SU-DHL-6 (cell line): ENCODE results near the gene ANTXR1.

Experiments used
- H2AFZ ChIP-seq: fragments of 200-600 bp; sonication (generic); 2 replicates; pipeline ENCODE4 v1.6.1; 2014; ENCODE audit warnings: low read depth, mild to moderate bottlenecking, moderate library complexity, mixed read lengths, antibody characterized with exemption, low read length; ENCODE audit not compliant: severe bottlenecking
- H3F3A ChIP-seq: fragments of 200-600 bp; shearing (Covaris generic); 2 replicates; pipeline ENCODE4 v1.6.0; 2016; ENCODE audit warnings: antibody characterized with exemption, mild to moderate bottlenecking; ENCODE audit not compliant: insufficient read depth
- H3K27ac ChIP-seq: fragments of 200-600 bp; sonication (generic); 2 replicates; pipeline ENCODE4 v1.5.1; 2016; ENCODE audit warnings: low read depth, mild to moderate bottlenecking, low read length, moderate library complexity, mixed read lengths
- H3K27me3 ChIP-seq: fragments of 200-600 bp; sonication (generic), shearing (Covaris generic); 2 replicates; pipeline ENCODE4 v1.6.0; 2014; ENCODE audit warnings: mild to moderate bottlenecking, low read length
- H3K36me3 ChIP-seq: fragments of 200-600 bp; sonication (generic); 2 replicates; pipeline ENCODE4 v1.6.1; 2014; ENCODE audit warnings: mild to moderate bottlenecking, low read length, mixed read lengths
- H3K4me2 ChIP-seq: fragments of 300-600, 200-600 bp; shearing (Covaris generic), sonication (generic); 2 replicates; pipeline ENCODE4 v1.6.0; 2014; ENCODE audit warnings: low read length, low read depth, mild to moderate bottlenecking; ENCODE audit not compliant: poor library complexity, severe bottlenecking
- H3K4me3 ChIP-seq: fragments of 200-600 bp; sonication (generic); 2 replicates; pipeline ENCODE4 v1.5.1; 2014; ENCODE audit warnings: antibody characterized with exemption, low read length, mild to moderate bottlenecking, mixed read lengths; ENCODE audit not compliant: insufficient read depth, poor library complexity, severe bottlenecking
- H3K79me2 ChIP-seq: fragments of 200-600 bp; sonication (generic); 2 replicates; pipeline ENCODE4 v1.6.1; 2014; ENCODE audit warnings: mild to moderate bottlenecking, low read length, moderate library complexity; ENCODE audit not compliant: insufficient read depth
- H3K9ac ChIP-seq: fragments of 200-600 bp; sonication (generic); 2 replicates; pipeline ENCODE4 v1.7.0; 2014; ENCODE audit warnings: mild to moderate bottlenecking, low read length
- H3K9me2 ChIP-seq: fragments of 200-600 bp; sonication (generic); replicated peaks from 2 replicates; pipeline ENCODE4 v1.6.1; 2014; ENCODE audit warnings: low read length; ENCODE audit not compliant: insufficient read depth
- H3K9me3 ChIP-seq: fragments of 200-600 bp; sonication (generic); 2 replicates; pipeline ENCODE4 v1.6.1; 2014; ENCODE audit warnings: low read length, mixed read lengths; ENCODE audit not compliant: insufficient read depth
- H4K20me1 ChIP-seq: fragments of 200-600 bp; sonication (generic); 2 replicates; pipeline ENCODE4 v1.6.1; 2014; ENCODE audit warnings: low read depth, mild to moderate bottlenecking, antibody characterized with exemption, low read length, moderate library complexity, mixed read lengths
- EZH2phosphoT487 ChIP-seq: fragments of 200-600 bp; sonication (generic), shearing (Covaris generic); conservative IDR thresholded peaks from 2 replicates; pipeline ENCODE4 v1.6.1; 2018; ENCODE audit warnings: mild to moderate bottlenecking, antibody characterized with exemption, low read length, moderate library complexity, mixed read lengths
- TF ChIP-seq, protein P1 (sequence below): fragments of 200-600 bp; sonication (generic); IDR thresholded peaks from one replicate; pipeline ENCODE4 v1.5.1; 2017; ENCODE audit warnings: antibody characterized with exemption, mild to moderate bottlenecking, low read length, moderate library complexity; ENCODE audit not compliant: insufficient read depth, poor library complexity, severe bottlenecking

The ANTXR1 gene

GRCh38 chr2:69013840-69014821 is 1.2 kb downstream of the ANTXR1 start:
- no peaks in the 10 kb centered on the region for H3K27me3 ChIP-seq
- H3F3A ChIP-seq: no peaks in the 10 kb centered on the region
- TF ChIP-seq, protein P1, sequence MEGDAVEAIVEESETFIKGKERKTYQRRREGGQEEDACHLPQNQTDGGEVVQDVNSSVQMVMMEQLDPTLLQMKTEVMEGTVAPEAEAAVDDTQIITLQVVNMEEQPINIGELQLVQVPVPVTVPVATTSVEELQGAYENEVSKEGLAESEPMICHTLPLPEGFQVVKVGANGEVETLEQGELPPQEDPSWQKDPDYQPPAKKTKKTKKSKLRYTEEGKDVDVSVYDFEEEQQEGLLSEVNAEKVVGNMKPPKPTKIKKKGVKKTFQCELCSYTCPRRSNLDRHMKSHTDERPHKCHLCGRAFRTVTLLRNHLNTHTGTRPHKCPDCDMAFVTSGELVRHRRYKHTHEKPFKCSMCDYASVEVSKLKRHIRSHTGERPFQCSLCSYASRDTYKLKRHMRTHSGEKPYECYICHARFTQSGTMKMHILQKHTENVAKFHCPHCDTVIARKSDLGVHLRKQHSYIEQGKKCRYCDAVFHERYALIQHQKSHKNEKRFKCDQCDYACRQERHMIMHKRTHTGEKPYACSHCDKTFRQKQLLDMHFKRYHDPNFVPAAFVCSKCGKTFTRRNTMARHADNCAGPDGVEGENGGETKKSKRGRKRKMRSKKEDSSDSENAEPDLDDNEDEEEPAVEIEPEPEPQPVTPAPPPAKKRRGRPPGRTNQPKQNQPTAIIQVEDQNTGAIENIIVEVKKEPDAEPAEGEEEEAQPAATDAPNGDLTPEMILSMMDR: no peak
- no peak for TF ChIP-seq EZH2phosphoT487
- H3K27ac ChIP-seq: no peak overlapping the region
- no peak overlapping the region for H3K9ac ChIP-seq
- H3K9me2 ChIP-seq: no peaks in the 10 kb centered on the region
- H3K36me3 ChIP-seq: no peaks in the 10 kb centered on the region
- no peak overlapping the region for H2AFZ ChIP-seq
- no peaks in the 10 kb centered on the region for H3K9me3 ChIP-seq
- H4K20me1 ChIP-seq: no peaks in the 10 kb centered on the region
- no peaks in the 10 kb centered on the region for H3K79me2 ChIP-seq
- no peak overlapping the region for H3K4me2 ChIP-seq
- no peak overlapping the region for H3K4me3 ChIP-seq

DNA sequence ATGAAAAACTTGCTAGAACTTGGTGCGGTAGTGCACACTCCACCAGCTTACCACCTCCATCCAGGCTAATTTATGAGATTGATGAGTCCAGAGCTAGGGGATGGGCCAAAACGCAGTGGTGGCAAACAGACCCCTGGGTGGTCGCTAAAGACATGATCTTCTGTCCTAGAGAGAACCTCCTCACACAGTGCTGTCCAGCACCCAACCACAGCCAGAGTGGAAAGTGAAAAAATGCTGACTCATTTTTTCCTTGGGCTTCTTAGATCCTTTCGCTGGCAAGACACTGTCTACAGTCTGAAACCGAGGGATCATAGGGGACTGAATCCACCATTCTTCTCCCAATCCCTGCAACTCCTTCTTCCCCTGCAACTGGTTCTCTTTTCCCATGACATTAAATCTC is 4.1 kb downstream of the ANTXR1 start:
- Histone ChIP-seq H3F3A (no peaks in the 10 kb centered on the region), H3K9me3 (no peaks in the 10 kb centered on the region), H3K27ac (no peak overlapping the region), H3K4me3 (no peak overlapping the region), H2AFZ (no peak overlapping the region), H3K9ac (no peak overlapping the region), H3K9me2 (no peaks in the 10 kb centered on the region), H4K20me1 (no peaks in the 10 kb centered on the region), H3K27me3 (no peaks in the 10 kb centered on the region), H3K4me2 (no peak overlapping the region), H3K79me2 (no peaks in the 10 kb centered on the region), H3K36me3 (no peaks in the 10 kb centered on the region)
- TF ChIP-seq EZH2phosphoT487: no peak
- TF ChIP-seq, protein P1: no peak

DNA sequence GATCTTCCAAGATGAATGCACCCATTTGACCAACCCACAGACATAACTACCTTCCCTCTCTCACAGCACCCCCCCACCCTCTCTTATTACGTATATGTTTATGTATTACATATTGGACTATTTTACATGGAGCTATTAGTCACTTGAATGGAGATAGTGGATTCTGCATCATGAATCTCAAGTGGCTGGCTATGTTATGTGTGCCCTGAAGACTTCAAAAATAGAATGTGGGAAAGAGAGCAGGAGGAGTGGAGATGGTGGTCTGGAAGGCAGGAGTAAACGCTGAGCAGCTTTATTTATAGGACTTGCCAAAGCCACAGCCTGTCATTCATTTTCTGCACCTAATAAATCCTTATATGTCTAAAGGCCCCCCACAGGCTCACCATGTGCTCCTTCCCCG is 4.9 kb downstream of the ANTXR1 start:
- Histone ChIP-seq H3K4me2 (no peak overlapping the region), H3K36me3 (no peaks in the 10 kb centered on the region), H3K79me2 (no peaks in the 10 kb centered on the region), H3K9ac (no peak overlapping the region), H3K9me3 (no peaks in the 10 kb centered on the region), H3F3A (no peaks in the 10 kb centered on the region), H3K4me3 (no peak overlapping the region), H3K27ac (no peak overlapping the region), H3K9me2 (no peaks in the 10 kb centered on the region), H3K27me3 (no peaks in the 10 kb centered on the region), H2AFZ (no peak overlapping the region), H4K20me1 (no peaks in the 10 kb centered on the region)
- TF ChIP-seq EZH2phosphoT487: no peak
- TF ChIP-seq, protein P1: no peak
